Measurements from ENCODE around the gene NTRK2.

DNA sequence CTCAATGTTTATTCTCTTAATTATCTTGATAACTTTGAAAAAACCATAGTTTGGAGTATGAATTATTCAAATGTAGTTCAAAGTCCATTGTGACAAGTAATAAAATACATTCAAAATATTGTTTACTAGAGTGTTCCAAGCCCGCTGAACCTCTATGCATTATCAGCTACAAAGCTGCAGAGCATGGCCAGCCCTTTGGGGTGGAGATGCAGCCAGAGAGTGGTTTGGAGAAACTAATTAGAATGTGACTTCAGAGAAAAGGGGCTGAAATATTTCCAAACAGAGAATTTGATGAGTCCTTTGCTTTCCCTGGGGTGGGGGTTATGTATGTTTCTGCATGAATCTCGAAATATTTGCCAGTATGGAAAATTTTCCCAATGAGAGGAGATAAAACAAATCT is 211.3 kb downstream of the NTRK2 start:
- TF ChIP-seq, protein P1, sequence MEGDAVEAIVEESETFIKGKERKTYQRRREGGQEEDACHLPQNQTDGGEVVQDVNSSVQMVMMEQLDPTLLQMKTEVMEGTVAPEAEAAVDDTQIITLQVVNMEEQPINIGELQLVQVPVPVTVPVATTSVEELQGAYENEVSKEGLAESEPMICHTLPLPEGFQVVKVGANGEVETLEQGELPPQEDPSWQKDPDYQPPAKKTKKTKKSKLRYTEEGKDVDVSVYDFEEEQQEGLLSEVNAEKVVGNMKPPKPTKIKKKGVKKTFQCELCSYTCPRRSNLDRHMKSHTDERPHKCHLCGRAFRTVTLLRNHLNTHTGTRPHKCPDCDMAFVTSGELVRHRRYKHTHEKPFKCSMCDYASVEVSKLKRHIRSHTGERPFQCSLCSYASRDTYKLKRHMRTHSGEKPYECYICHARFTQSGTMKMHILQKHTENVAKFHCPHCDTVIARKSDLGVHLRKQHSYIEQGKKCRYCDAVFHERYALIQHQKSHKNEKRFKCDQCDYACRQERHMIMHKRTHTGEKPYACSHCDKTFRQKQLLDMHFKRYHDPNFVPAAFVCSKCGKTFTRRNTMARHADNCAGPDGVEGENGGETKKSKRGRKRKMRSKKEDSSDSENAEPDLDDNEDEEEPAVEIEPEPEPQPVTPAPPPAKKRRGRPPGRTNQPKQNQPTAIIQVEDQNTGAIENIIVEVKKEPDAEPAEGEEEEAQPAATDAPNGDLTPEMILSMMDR (optimal IDR thresholded peaks at IDR 0.05 in 1 of 3, IDR thresholded peaks at IDR 0.05 in 1 of 3, conservative IDR thresholded peaks at IDR 0.05 in 1 of 3; ENCODE audit: extremely low read depth in 1 of 3, insufficient read depth in 2 of 3, low read length in 3 of 3) = no peak
- TF ChIP-seq EZH2 (IDR thresholded peaks at IDR 0.05; ENCODE audit: low read length) = no peak
